GM06990 (cell line): ENCODE data around the gene GNPDA1.

ENCODE experiments used
- DNase-seq: peaks from one replicate; pipeline ENCODE4 v3.0.0-alpha.2; 2011; ENCODE audit not compliant: insufficient read length; ENCODE audit errors: extremely low read depth
- H3K27me3 ChIP-seq: replicated peaks from 2 replicates; pipeline ENCODE4 v1.6.0; 2011; ENCODE audit warnings: low read length; ENCODE audit not compliant: control insufficient read depth, insufficient read depth
- H3K36me3 ChIP-seq: 2 replicates; pipeline ENCODE4 v1.5.1; 2011; ENCODE audit warnings: low read length; ENCODE audit not compliant: control insufficient read depth, insufficient read depth
- H3K4me3 ChIP-seq: replicated peaks from 2 replicates; pipeline ENCODE4 v1.5.1; 2011; ENCODE audit warnings: low read depth, mild to moderate bottlenecking, control low read depth, low read length
- TF ChIP-seq, protein P1 (sequence below): IDR thresholded peaks from 2 replicates; pipeline ENCODE4 v1.5.1; 2011; ENCODE audit warnings: low read length, control low read depth, mild to moderate bottlenecking, inconsistent platforms; ENCODE audit not compliant: insufficient read depth, poor library complexity, severe bottlenecking

GNPDA1 gene

DNA sequence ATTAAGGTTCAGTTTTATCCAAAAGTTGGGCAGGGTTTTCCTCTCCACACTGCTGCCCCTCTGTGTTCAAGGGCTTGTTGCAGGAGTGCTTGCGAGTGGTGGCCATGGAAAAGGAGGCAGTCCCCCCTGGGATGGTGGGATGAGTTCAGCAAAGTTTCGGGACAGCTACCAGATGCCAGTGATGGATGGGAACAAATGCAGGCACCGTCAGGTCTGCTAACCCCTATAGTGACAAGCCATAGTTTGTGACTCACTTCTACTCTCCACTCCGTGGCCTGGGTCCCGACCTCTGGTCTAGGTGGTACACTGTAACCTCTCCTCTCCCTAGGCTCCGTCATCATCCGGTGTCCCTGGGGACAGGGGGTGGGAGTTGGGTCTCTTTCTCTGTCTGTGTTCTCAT, 47.8 kb downstream of the GNPDA1 start:
- H3K4me3 ChIP-seq: no peak overlapping the region
- no peak for DNase-seq
- no peaks in the 10 kb centered on the region for H3K36me3 ChIP-seq
- TF ChIP-seq, protein P1, sequence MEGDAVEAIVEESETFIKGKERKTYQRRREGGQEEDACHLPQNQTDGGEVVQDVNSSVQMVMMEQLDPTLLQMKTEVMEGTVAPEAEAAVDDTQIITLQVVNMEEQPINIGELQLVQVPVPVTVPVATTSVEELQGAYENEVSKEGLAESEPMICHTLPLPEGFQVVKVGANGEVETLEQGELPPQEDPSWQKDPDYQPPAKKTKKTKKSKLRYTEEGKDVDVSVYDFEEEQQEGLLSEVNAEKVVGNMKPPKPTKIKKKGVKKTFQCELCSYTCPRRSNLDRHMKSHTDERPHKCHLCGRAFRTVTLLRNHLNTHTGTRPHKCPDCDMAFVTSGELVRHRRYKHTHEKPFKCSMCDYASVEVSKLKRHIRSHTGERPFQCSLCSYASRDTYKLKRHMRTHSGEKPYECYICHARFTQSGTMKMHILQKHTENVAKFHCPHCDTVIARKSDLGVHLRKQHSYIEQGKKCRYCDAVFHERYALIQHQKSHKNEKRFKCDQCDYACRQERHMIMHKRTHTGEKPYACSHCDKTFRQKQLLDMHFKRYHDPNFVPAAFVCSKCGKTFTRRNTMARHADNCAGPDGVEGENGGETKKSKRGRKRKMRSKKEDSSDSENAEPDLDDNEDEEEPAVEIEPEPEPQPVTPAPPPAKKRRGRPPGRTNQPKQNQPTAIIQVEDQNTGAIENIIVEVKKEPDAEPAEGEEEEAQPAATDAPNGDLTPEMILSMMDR: no peak
- no peaks in the 10 kb centered on the region for H3K27me3 ChIP-seq

DNA sequence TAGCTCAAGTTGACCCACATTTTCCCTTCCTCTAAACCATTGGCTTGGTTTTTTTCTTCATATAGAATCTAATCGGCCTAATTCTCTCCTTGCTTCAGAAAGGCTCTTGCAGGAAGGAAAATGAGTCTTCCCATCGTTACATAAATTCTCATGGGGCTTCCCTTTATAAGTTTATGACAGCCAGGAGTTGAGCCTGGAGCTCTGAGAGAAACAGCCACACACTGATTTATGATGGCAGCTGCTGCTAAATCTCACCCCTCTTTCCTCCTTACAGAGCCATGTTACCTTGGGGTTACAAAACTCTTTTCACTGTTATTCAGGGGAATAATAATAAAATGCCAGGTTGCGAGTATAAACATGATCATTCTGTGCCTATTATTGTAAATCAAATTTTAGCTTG, 49.1 kb downstream of the GNPDA1 start:
- Histone ChIP-seq H3K36me3 (no peaks in the 10 kb centered on the region), H3K4me3 (no peak overlapping the region), H3K27me3 (no peaks in the 10 kb centered on the region)
- no peak for DNase-seq
- TF ChIP-seq, protein P1: no peak

DNA sequence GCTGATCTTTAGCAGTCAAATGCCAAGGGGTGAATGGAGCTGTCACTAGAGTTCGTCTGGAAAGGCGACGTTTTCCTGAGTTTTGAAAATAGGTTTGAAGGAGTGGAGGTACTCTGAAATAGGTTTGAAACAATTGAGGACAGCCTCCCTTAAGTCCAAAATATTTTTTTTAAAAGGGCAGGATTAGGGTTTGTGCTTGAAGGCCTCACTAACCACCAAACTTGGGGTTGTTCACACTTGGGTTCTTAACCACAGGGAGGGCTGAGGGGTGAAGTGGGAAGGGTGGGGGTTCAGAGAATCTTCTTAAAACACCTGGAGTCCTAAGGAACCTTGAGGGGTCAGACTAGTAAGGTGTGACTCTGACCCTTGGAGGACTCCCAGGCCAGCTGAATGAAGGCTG, 51.4 kb downstream of the GNPDA1 start:
- Histone ChIP-seq H3K27me3 (no peaks in the 10 kb centered on the region), H3K4me3 (no peak overlapping the region), H3K36me3 (no peaks in the 10 kb centered on the region)
- no peak for DNase-seq
- TF ChIP-seq, protein P1: no peak

DNA sequence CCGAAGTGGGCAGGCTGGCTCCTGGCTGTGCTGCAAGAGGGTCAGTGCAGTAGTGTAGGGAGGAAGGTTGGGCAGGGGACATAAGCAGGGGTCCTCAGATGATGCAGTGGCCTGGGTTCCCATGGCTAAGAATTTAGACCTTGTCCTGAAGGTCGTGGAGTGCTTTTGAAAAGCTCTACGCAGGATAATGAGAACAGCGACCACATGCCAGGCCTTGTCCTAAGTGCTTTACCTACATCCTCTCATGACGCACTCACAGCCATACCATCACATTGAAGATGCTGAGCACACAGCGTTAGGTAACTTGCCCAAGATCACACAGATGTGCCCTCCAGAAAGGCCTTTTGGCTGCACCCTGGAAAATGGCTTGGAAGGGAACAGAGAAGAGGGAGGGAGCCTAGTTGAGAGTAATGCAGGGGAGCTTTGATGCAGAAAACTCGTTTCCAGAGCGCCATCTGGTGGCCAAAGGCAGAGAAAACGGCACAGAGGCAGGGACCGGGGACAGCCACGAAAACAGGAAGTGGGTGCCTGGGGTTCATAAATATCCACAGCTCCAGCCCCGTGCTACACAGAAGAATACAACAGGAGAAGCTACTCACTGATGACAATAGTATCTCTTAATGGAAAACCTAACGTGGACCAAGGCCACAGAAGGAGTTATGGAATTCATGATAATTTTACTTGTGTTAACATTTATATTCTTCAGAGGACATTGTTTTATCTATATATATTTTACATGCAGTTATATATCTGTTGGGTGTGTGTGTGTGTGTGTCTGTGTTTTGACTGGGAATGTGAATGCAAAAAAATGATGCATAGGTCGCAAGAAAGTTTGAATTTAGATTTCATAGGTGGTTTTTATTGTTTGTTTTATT, 52.1 kb downstream of the GNPDA1 start:
- Histone ChIP-seq H3K27me3 (no peaks in the 10 kb centered on the region), H3K36me3 (no peaks in the 10 kb centered on the region), H3K4me3 (no peak overlapping the region)
- peak; percentile 71 for DNase-seq
- TF ChIP-seq, protein P1: peak; percentile 86

DNA sequence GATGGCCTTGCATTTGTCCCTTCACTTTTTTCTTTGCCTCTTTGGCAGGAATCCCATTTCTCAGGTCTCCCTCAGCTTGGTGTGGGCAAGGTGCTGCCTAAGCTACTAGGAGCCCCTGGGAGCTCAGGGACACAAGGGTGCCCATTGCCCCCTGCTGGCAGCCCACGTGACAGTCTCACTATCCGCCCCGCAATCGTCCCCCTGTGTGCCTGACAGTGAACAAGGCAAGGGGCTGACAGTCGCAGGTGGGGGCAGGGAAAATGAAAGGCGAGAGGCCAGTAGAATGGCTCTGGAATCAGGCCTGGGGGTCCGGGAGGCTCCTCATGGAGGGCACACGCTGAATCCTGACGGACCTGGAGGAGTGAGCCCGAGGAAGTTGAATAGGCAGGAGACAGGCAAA, 52.8 kb downstream of the GNPDA1 start:
- H3K4me3 ChIP-seq: no peak overlapping the region
- no peak for DNase-seq
- no peaks in the 10 kb centered on the region for H3K27me3 ChIP-seq
- TF ChIP-seq, protein P1: peak; percentile 53
- H3K36me3 ChIP-seq: no peaks in the 10 kb centered on the region
